HepG2 (cell line): ENCODE results near the gene FETUB. TPM values are rescaled to one million over a fixed set of nuclear protein-coding genes. Genes with fewer than 3 reads are reported as not detected.

Source experiments
- ATF5 ChIP-seq: sonication (generic); formaldehyde crosslinking; IDR thresholded peaks from 2 replicates; pipeline ENCODE4 v1.4.0; 2020; ENCODE audit warnings: mild to moderate bottlenecking, low read depth, missing genetic modification reagents
- CC2D1A ChIP-seq: sonication (generic); formaldehyde crosslinking; IDR thresholded peaks from 2 replicates; pipeline ENCODE4 v1.8.1; 2023; ENCODE audit warnings: mild to moderate bottlenecking, missing genetic modification reagents
- DMTF1 ChIP-seq: sonication (generic); formaldehyde crosslinking; IDR thresholded peaks from 2 replicates; pipeline ENCODE4 v1.4.0; 2020; ENCODE audit warnings: mild to moderate bottlenecking, missing genetic modification reagents
- EHMT2 ChIP-seq: fragments of 200-600 bp; sonication (generic); IDR thresholded peaks from 2 replicates; pipeline ENCODE4 v1.7.0; 2017; ENCODE audit warnings: antibody characterized with exemption, low read depth, low read length, borderline replicate concordance
- HMGA1 ChIP-seq: sonication (generic); formaldehyde crosslinking; conservative IDR thresholded peaks from 2 replicates; pipeline ENCODE4 v1.4.0; 2020; ENCODE audit warnings: missing genetic modification reagents
- HOXD1 ChIP-seq: sonication (generic); formaldehyde crosslinking; IDR thresholded peaks from 2 replicates; pipeline ENCODE4 v1.5.0; 2020; ENCODE audit warnings: missing genetic modification reagents
- MIER2 ChIP-seq: IDR thresholded peaks from 2 replicates; pipeline ENCODE4 v1.6.1; 2016; ENCODE audit warnings: missing biosample characterization, missing genetic modification reagents
- SIN3A ChIP-seq: IDR thresholded peaks from 2 replicates; pipeline ENCODE4 v1.6.1; 2011; ENCODE audit warnings: low read depth, mild to moderate bottlenecking, control low read depth, low read length, borderline replicate concordance
- SNRNP70 ChIP-seq: fragments of 200-400 bp; formaldehyde crosslinking; IDR thresholded peaks from 2 replicates; pipeline ENCODE4 v1.6.1; 2017; ENCODE audit warnings: mild to moderate bottlenecking, low read depth, low read length, moderate library complexity
- STAG1 ChIP-seq: sonication (generic); formaldehyde crosslinking; IDR thresholded peaks from 2 replicates; pipeline ENCODE4 v1.4.0; 2020; ENCODE audit warnings: missing genetic modification reagents
- ZNF569 ChIP-seq: sonication (generic); formaldehyde crosslinking; IDR thresholded peaks from 2 replicates; pipeline ENCODE4 v1.5.0; 2020; ENCODE audit warnings: mild to moderate bottlenecking, missing genetic modification reagents, moderate library complexity, borderline replicate concordance
- ZNF646 ChIP-seq: sonication (generic); formaldehyde crosslinking; IDR thresholded peaks from 2 replicates; pipeline ENCODE4 v1.9.0; 2021; ENCODE audit warnings: mild to moderate bottlenecking, missing genetic modification reagents
- ZNF713 ChIP-seq: sonication (generic); formaldehyde crosslinking; IDR thresholded peaks from 2 replicates; pipeline ENCODE4 v1.4.0; 2020; ENCODE audit warnings: mild to moderate bottlenecking, missing genetic modification reagents
- ZNF737 ChIP-seq: sonication (generic); formaldehyde crosslinking; IDR thresholded peaks from 2 replicates; pipeline ENCODE4 v1.5.0; 2020; ENCODE audit warnings: missing genetic modification reagents, mild to moderate bottlenecking, borderline replicate concordance
- ZNF749 ChIP-seq: sonication (generic); formaldehyde crosslinking; IDR thresholded peaks from 2 replicates; pipeline ENCODE4 v1.8.0; 2022; ENCODE audit warnings: mild to moderate bottlenecking, missing genetic modification reagents, moderate library complexity, borderline replicate concordance
- ZNF841 ChIP-seq: sonication (generic); formaldehyde crosslinking; IDR thresholded peaks from 2 replicates; pipeline ENCODE4 v1.8.1; 2023; ENCODE audit warnings: missing genetic modification reagents, borderline replicate concordance
- ZSCAN5A ChIP-seq: sonication (generic); formaldehyde crosslinking; IDR thresholded peaks from 2 replicates; pipeline ENCODE4 v1.8.0; 2022; ENCODE audit warnings: mild to moderate bottlenecking, missing genetic modification reagents, borderline replicate concordance
- polyA plus RNA-seq, 8 experiments: library from polyadenylated mRNA; depleted of rRNA in 3 of 8; stranded (reverse) in 7 of 8; unstranded in 1 of 8; fragments of >200 nt; fragmentation: Illumina TruSeq in 4 of 8; extraction: Trizol in 4 of 8; gene quantifications; 2 replicates each; pipeline versions ENCODE4 v1.2.1 to v1.2.3, GENCODE V29; 2011 to 2016; ENCODE audit warnings: low read depth in 4 of 8, missing spikeins in 1 of 8, mixed read lengths in 1 of 8; ENCODE audit not compliant: insufficient read depth in 1 of 8
- total RNA-seq, 5 experiments: library from RNA; depleted of rRNA; stranded (reverse); fragments of >200 nt; fragmentation: Illumina TruSeq; extraction: Trizol; gene quantifications; 2 replicates each; pipeline ENCODE4 v1.2.3, GENCODE V29; 2016; ENCODE audit warnings: low read depth in 1 of 5

The FETUB gene
- total and polyA plus RNA-seq, 2 of the 13 experiments (the other 11 are each of a cell fraction or from before 2014, with no cell fraction given): 2.1 to 4.4 TPM

GRCh38 chr3:186614597-186615483 is 25.4 kb upstream of the FETUB start (continued):
- TF ChIP-seq ZNF646 (CRISPR knock-in tag): no peak
- TF ChIP-seq SNRNP70: 0 out of 2 replicates have a peak, but pooled peaks have one; percentile 77
- TF ChIP-seq ZNF737 (CRISPR knock-in tag): no peak
- no peak for TF ChIP-seq HMGA1
- 0 out of 2 replicates have a peak, but pooled peaks have one; percentile 46 for TF ChIP-seq SIN3A
- no peak for TF ChIP-seq ZNF569 (CRISPR knock-in tag)
- TF ChIP-seq CC2D1A (CRISPR knock-in tag): no peak
- TF ChIP-seq HOXD1 (CRISPR knock-in tag): no peak
- no peak for TF ChIP-seq EHMT2
- no peak for TF ChIP-seq ZSCAN5A (CRISPR knock-in tag)
- TF ChIP-seq DMTF1 (CRISPR knock-in tag): no peak
- TF ChIP-seq ZNF841 (CRISPR knock-in tag): peak; percentile 81
- TF ChIP-seq MIER2: no peak
- 0 out of 2 replicates have a peak, but pooled peaks have one; percentile 60 for TF ChIP-seq ZNF713 (CRISPR knock-in tag)
- TF ChIP-seq STAG1 (CRISPR knock-in tag): peak; percentile 65
- no peak; the same call in 1 of the 2 replicates for TF ChIP-seq ATF5
- TF ChIP-seq ZNF749 (CRISPR knock-in tag): 0 out of 2 replicates have a peak, but pooled peaks have one; percentile 17
